ENCODE measurements around the gene KRTAP5-11.
"Not testable (repeated sequence)": the region's sequence is repeated elsewhere in the genome, so short reads cannot be mapped to it uniquely, and the experiment has no call there.

Gene KRTAP5-11

GRCh38 chr11:71582309-71582895, at the start of gene KRTAP5-11:
KRTAP5-11 (minus strand) TSS chr11:71582875; CDS start chr11:71582837, 38 bp downstream.
- DNase-seq (ENCODE audit: low read depth): no peak
- H3K4me3 ChIP-seq (ENCODE audit: low read depth, low read length): no peak within 1 kb of the TSS
- TF ChIP-seq CTCF (IDR thresholded peaks at IDR 0.05; ENCODE audit: low read depth, low read length, missing control alignments): no peak

DNA sequence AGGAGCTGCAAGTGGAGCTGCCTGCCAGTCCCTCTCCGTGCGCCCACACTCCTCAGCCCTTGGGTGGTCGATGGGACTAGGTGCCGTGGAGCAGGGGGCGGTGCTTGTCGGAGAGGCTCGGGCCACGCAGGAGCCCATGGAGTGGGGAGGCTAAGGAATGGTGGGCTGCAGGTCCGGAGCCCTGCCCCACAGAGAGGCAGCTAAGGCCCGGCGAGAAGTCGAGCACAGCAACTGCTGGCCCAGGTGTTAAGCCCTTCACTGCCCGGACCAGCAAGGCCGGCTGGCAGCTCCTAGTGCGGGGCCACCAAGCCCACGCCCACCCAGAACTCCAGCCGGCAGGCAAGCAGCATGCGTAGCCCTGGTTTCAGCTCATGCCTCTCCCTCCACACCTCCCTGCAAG, 48.9 kb upstream of the KRTAP5-11 start:
- H3K4me3 ChIP-seq (ENCODE audit: low read depth, low read length); DNase-seq (ENCODE audit: low read depth): not testable (repeated sequence)

DNA sequence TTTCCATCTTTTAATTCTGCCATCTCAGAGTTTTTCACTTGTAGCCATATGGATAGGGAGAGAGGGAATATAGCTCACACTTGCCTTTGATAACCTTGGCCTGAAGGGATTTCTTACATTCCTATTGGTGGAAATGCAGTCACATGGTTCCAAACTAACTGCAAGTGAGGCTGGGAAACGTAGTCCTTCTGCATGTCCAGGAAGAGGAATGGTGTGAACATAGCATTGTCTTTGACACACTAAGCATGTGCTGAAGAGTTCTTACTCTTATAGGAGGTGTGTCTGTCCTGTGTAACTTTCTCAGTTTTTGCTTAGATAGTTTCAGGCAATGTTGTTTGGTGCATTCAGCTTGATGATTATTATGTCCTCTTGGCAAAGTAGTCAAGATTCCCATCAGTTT, 47.4 kb upstream of the KRTAP5-11 start:
- not testable (repeated sequence) for DNase-seq (ENCODE audit: low read depth)

GRCh38 chr11:71628943-71629342, 46.3 kb upstream of the KRTAP5-11 start:
- DNase-seq (ENCODE audit: low read depth); H3K4me3 ChIP-seq (ENCODE audit: low read depth, low read length): not testable (repeated sequence)

More for the DNA sequence above, 47.4 kb upstream of the KRTAP5-11 start:
- H3K4me3 ChIP-seq (ENCODE audit: low read depth, low read length): not testable (repeated sequence)

GRCh38 chr11:71623226-71623625, 40.6 kb upstream of the KRTAP5-11 start:
- not testable (repeated sequence) for DNase-seq (ENCODE audit: low read depth); H3K4me3 ChIP-seq (ENCODE audit: low read depth, low read length)

- not testable (repeated sequence) for H3K4me3 ChIP-seq (ENCODE audit: low read depth, low read length); DNase-seq (ENCODE audit: low read depth)
Observed at GRCh38 chr11:71622561-71622960, 39.9 kb upstream of the KRTAP5-11 start.

GRCh38 chr11:71615003-71615402, 32.3 kb upstream of the KRTAP5-11 start:
- H3K4me3 ChIP-seq (ENCODE audit: low read depth, low read length); DNase-seq (ENCODE audit: low read depth): not testable (repeated sequence)

DNA sequence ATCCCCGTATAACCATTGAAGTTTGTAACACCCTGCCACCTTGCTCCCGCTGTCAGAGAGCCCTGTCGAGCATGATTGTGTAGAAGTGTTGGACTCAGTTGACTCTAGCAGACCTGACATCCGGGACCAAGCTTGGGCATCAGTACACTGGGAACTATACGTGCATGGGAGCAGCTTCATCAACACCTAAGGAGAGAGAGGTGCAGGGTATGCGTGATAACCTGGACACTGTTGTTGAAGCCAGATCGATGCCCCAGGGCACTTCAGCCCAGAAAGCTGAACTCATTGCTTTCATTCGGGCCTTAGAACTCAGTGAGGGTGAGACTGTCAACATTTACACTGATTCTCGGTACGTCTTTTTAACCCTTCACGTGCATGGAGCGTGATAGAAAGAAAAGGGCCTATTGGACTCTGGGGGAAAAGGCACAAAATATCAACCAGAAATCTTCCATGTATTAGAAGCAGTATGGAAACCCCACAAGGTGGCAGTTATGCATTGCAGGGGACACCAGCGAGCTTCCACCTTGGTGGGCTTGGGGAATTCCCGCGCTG, 31.8 kb upstream of the KRTAP5-11 start:
- DNase-seq (ENCODE audit: low read depth); H3K4me3 ChIP-seq (ENCODE audit: low read depth, low read length): not testable (repeated sequence)

DNA sequence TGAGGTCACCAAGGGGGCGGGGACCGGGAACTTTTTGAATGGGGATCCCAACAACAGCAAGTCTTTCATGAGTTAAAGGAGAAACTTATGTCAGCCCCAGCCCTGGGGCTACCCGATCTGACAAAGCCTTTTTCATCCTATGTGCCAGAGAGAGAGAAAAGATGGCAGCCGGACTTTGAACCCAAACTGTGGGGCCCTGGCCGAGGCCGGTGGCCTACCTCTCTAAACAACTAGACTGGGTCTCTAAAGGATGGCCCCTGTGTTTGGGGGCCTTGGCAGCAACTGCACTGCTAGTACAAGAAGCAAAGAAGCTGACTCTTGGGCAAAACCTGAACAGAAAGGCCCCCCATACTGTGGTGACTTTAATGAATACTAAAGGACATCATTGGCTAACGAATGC, 31.3 kb upstream of the KRTAP5-11 start:
- not testable (repeated sequence) for H3K4me3 ChIP-seq (ENCODE audit: low read depth, low read length); DNase-seq (ENCODE audit: low read depth)

DNA sequence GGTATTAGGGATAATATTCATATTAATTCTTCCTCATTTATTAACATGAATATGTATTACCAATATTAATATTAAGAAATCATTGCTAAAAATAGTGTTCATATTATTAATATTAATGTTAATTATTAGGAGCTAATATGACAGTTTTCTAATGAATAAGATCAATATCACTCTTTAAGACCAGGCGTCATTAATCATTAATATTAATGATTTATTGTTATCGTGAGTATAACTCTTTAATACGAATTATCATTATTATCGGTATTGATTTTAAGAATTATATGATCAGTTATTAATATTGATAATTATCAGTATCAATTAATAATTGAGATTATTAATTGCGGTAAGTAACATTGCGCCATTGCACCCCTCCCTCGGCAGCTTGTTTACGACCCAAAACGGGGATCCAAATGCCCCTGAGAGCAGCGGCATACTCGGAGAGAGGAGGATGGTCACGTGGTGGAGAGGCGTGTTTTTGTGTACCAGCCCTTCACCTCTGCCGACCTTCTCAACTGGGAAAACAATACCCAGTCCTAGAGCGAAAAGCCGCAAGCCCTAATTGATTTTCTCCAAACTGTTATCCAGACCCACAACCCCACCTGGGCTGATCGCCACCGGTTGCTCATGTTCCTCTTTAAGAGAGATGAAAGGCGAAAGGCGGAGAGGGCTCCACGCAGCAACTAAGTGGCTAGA, 28.7 kb upstream of the KRTAP5-11 start:
- H3K4me3 ChIP-seq (ENCODE audit: low read depth, low read length); DNase-seq (ENCODE audit: low read depth): not testable (repeated sequence)

- H3K4me3 ChIP-seq (ENCODE audit: low read depth, low read length); DNase-seq (ENCODE audit: low read depth): not testable (repeated sequence)
Observed at GRCh38 chr11:71608272-71608671, 25.6 kb upstream of the KRTAP5-11 start.

DNA sequence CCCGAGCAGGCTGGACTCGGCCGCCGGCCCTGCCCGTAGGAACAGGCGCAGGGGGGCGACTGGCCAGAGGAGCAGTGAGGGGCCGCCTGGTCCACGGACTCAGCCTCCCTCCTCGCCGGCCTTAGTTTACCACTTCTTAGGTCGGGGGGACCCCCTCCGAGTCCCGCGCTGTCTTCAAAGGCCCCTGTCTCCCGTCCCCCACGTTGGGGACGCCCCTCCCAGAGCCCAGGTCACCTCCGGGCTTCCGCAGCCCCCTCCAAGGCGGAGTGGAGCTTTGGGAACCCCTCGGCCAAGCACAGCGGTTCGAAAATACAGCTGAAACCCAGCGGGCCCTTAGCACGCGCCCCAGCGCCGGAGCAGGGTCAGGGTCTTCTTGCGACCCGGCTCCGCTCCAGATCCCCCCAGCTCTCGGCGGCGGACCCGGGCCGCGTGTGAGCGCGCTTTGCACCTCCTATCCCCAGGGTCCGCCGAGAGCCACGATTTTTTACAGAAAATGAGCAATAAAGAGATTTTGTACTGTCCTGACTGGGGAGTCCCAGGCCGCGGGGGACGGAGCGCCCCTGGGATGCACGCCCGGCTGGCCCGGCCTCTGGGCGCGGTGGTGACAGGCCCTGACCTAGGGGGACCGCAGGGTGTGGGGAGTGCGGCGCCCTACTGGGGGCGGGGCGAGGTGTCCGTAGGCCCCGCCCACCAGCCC, 25.0 kb upstream of the KRTAP5-11 start:
- not testable (repeated sequence) for H3K4me3 ChIP-seq (ENCODE audit: low read depth, low read length); DNase-seq (ENCODE audit: low read depth)

GRCh38 chr11:71606853-71607519, 24.3 kb upstream of the KRTAP5-11 start:
- H3K4me3 ChIP-seq (ENCODE audit: low read depth, low read length); DNase-seq (ENCODE audit: low read depth): not testable (repeated sequence)
